GM21723 (cell line): Measurements from ENCODE around the gene VEPH1.

Source experiments
- ATAC-seq: cut with Tn5 transposase; IDR thresholded peaks from one replicate; pipeline ENCODE4 v1.9.1; 2021; ENCODE audit warnings: mild to moderate bottlenecking, moderate library complexity; ENCODE audit not compliant: unreplicated experiment

Gene VEPH1

GRCh38 chr3:157438194-157438730, 65.0 kb downstream of the VEPH1 start:
- ATAC-seq, result no peak

- ATAC-seq, result no peak
These were observed 66.5 kb downstream of the VEPH1 start, which contains the start of gene PTX3 for GRCh38 chr3:157436583-157437291. PTX3 (plus strand) TSS chr3:157436850; CDS start chr3:157436934, 84 bp downstream.

- no peak for ATAC-seq
These were observed 73.5 kb downstream of the VEPH1 start for GRCh38 chr3:157429708-157430107.

GRCh38 chr3:157428853-157429252, 74.4 kb downstream of the VEPH1 start:
- no peak for ATAC-seq

- no peak for ATAC-seq
These were observed 75.3 kb downstream of the VEPH1 start for GRCh38 chr3:157427901-157428300.

- ATAC-seq, result no peak
These were observed 79.9 kb downstream of the VEPH1 start for GRCh38 chr3:157423337-157423736.

DNA sequence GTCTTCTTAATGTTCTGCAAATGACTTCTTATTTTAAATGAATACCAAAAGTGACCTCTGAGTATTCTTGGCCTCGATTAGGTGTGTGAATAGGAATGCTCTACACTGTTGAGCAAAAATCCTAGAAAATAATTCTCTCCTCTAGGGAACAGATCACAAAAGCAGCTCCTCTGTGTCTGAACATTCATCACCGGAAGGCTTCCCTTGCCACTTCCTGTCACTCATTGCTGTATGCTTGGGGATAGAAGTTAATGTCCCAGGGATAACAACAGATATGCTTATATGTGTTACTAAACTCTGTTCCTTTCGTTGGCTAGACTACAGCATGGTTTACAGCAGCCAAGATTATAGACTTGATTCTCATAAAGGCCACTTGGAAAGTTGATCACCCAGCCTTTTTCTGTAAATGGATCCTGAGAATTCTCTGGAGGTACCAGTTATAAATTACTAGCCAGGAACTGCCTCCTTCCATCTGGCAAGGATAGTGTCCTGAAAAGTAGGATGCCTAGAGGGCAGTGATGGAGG, 82.5 kb downstream of the VEPH1 start:
- no peak for ATAC-seq

GRCh38 chr3:157418104-157418503, 85.1 kb downstream of the VEPH1 start:
- no peak for ATAC-seq

DNA sequence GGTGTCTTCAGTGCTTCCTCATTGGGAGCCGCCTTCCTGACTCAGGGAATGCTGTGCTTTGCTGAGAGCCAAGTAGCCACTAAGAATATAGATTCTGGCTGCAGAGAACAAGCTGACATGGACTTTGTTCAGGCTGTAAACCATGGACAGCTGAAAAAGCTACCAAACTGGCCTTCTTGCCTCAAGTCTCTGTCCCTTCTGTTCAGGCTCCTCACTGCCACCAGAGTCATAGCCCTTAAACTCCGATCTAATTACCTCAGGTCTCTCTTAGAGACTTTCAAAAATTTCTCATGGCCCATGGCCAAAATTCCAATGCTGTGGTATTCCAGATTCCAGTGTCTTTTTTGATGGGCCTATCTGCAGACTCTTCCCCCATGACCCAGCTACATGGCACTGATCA, 86.0 kb downstream of the VEPH1 start:
- no peak for ATAC-seq

- ATAC-seq, result no peak
These were observed 86.7 kb downstream of the VEPH1 start for GRCh38 chr3:157416347-157417087.

- ATAC-seq, result no peak
These were observed 88.4 kb downstream of the VEPH1 start for GRCh38 chr3:157414861-157415260.

GRCh38 chr3:157412323-157412855, 90.8 kb downstream of the VEPH1 start:
- ATAC-seq, result no peak

DNA sequence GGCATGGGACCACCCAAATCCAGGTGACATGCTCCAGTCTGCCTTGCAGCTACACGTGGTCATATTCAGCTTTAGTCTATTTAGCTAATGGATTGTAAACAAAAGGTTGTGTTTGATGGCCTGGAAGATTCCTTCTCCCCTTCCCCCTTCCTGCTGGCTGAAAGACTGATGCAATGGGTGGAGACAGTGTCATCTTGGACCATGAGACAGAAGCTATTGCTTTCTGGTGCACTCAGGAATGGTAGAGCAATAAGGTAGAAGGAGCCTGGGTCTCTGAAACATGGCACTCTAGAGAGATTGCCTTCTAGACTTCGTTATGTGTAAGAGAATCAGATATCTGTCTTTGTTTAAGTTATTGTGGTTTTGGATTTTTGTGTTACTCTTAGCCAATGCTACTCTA, 92.3 kb downstream of the VEPH1 start:
- no peak for ATAC-seq

GRCh38 chr3:157409516-157409915, 93.7 kb downstream of the VEPH1 start:
- ATAC-seq, result no peak

GRCh38 chr3:157408499-157409149, 94.6 kb downstream of the VEPH1 start:
- no peak for ATAC-seq

GRCh38 chr3:157407769-157408168, 95.4 kb downstream of the VEPH1 start:
- no peak for ATAC-seq

- ATAC-seq, result no peak
These were observed 96.8 kb downstream of the VEPH1 start for GRCh38 chr3:157406394-157406793.

- ATAC-seq, result no peak
These were observed 97.8 kb downstream of the VEPH1 start for GRCh38 chr3:157405457-157405856.

DNA sequence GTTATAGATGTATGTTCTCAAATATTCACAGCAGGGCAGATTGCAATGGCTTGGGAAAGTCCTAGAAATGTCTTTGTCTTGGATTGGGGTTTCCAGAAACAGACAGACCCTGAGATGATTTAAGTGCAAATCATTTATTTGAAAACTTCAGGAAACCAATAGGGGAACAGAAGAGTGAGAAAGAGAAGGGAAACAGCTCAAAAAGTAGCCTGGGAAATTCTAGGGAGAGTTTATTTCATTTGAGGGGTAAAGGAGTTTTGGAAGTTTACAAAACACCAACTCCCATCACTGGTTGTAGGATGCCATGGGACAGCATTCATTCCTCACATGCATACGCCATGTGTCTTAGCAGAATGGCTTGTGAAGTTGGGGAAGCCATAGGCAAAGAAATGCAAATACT, 98.8 kb downstream of the VEPH1 start:
- no peak for ATAC-seq

GRCh38 chr3:157398598-157398997, 104.6 kb downstream of the VEPH1 start:
- ATAC-seq, result no peak

DNA sequence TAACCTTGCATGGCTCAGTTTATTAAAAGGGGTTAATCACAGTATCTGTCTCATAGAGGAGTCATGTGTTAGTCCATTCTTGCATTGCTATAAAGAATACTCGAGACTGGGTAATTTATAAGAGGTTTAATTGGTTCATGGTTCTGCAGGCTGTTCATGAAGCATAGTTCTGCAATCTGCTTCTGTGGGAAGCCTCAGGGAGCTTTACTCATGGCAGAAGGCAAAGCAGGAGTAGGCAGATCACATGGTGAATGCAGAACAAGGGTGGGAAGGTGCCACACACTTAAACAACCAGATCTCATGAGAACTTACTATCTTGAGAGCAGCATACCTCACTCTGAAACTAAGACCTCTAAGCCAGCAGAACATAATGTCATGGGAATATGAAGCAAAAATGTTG, 108.8 kb downstream of the VEPH1 start:
- no peak for ATAC-seq
